Fibroblast of lung (primary cell): Measurements from ENCODE around the gene SRPRB. TPM values are rescaled to one million over a fixed set of nuclear protein-coding genes. Genes with fewer than 3 reads are reported as not detected.

ENCODE experiments used
- DNase-seq, 2 donors: peaks; one replicate each; pipeline versions ENCODE4 v3.0.0 to v3.0.0-alpha.2; 2010; ENCODE audit warnings: low read depth in 2 of 2
- H2AFZ ChIP-seq: 2 replicates; pipeline ENCODE4 v1.5.1; 2012; ENCODE audit warnings: low read length, control low read depth, inconsistent platforms
- H3K27ac ChIP-seq: 2 replicates; pipeline ENCODE4 v1.5.1; 2011; ENCODE audit warnings: low read length, control low read depth; ENCODE audit not compliant: insufficient read depth
- H3K27me3 ChIP-seq: 2 replicates; pipeline ENCODE4 v1.5.1; 2011; ENCODE audit warnings: mild to moderate bottlenecking, low read length; ENCODE audit not compliant: control insufficient read depth, insufficient read depth
- H3K36me3 ChIP-seq: 2 replicates; pipeline ENCODE4 v1.5.1; 2011; ENCODE audit warnings: low read length; ENCODE audit not compliant: control insufficient read depth, insufficient read depth
- H3K4me1 ChIP-seq: 2 replicates; pipeline ENCODE4 v1.5.1; 2011; ENCODE audit warnings: low read length; ENCODE audit not compliant: control insufficient read depth, insufficient read depth; ENCODE audit errors: extremely low read depth
- H3K4me2 ChIP-seq: 2 replicates; pipeline ENCODE4 v1.5.1; 2011; ENCODE audit warnings: low read length, control low read depth; ENCODE audit not compliant: insufficient read depth; ENCODE audit errors: extremely low read depth
- H3K4me3 ChIP-seq, 4 experiments: fragments of 200-600 bp in 1 of 4; sonication (generic) in 1 of 4; replicated peaks in 1 of 4; 2 replicates each; pipeline ENCODE4 v1.5.1; 2011 to 2016; ENCODE audit warnings: low read length in 4 of 4, low read depth in 3 of 4, mild to moderate bottlenecking in 3 of 4, control low read depth in 2 of 4, inconsistent platforms in 1 of 4, mixed read lengths in 1 of 4; ENCODE audit not compliant: insufficient read depth in 1 of 4; ENCODE audit errors: control extremely low read depth in 1 of 4
- H3K79me2 ChIP-seq: 2 replicates; pipeline ENCODE4 v1.5.1; 2012; ENCODE audit warnings: mild to moderate bottlenecking, low read length, inconsistent platforms; ENCODE audit not compliant: control insufficient read depth, insufficient read depth
- H3K9ac ChIP-seq: 2 replicates; pipeline ENCODE4 v1.5.1; 2011; ENCODE audit warnings: mild to moderate bottlenecking, low read length, control low read depth; ENCODE audit not compliant: insufficient read depth
- H3K9me3 ChIP-seq: 2 replicates; pipeline ENCODE4 v1.5.1; 2012; ENCODE audit warnings: low read depth, low read length; ENCODE audit not compliant: control insufficient read depth, insufficient read depth
- H4K20me1 ChIP-seq: 2 replicates; pipeline ENCODE4 v1.5.1; 2011; ENCODE audit warnings: low read length; ENCODE audit not compliant: control insufficient read depth, insufficient read depth; ENCODE audit errors: extremely low read depth
- EZH2 ChIP-seq: IDR thresholded peaks from 2 replicates; pipeline ENCODE4 v1.5.1; 2012; ENCODE audit warnings: low read length, control low read depth, mild to moderate bottlenecking; ENCODE audit errors: missing control alignments
- polyA plus RNA-seq, 2 donors: library from polyadenylated mRNA; depleted of rRNA in 1 of 2; stranded (reverse) in 1 of 2; unstranded in 1 of 2; fragments of >200 nt; gene quantifications; 2 replicates each; pipeline ENCODE4 v1.2.1, GENCODE V29; 2011 to 2012; ENCODE audit warnings: missing spikeins in 1 of 2
- total RNA-seq: library from RNA; depleted of rRNA; stranded (reverse); fragments of >200 nt; gene quantifications from 2 replicates; pipeline ENCODE4 v1.2.1, GENCODE V29; 2014
- TF ChIP-seq, protein P1 (sequence below), 2 donors: IDR thresholded peaks in 1 of 2; conservative IDR thresholded peaks in 1 of 2; 1 replicate in 1 of 2; 2 replicates in 1 of 2; pipeline ENCODE4 v1.5.1; 2011 to 2012; ENCODE audit warnings: low read length in 2 of 2, control low read depth in 1 of 2, inconsistent platforms in 1 of 2, low read depth in 1 of 2, mild to moderate bottlenecking in 1 of 2

Gene SRPRB
- total and polyA plus RNA-seq, 2 donors (not counting 1 experiment from before 2014, with no cell fraction given): 63.1 to 69.2 TPM

DNA sequence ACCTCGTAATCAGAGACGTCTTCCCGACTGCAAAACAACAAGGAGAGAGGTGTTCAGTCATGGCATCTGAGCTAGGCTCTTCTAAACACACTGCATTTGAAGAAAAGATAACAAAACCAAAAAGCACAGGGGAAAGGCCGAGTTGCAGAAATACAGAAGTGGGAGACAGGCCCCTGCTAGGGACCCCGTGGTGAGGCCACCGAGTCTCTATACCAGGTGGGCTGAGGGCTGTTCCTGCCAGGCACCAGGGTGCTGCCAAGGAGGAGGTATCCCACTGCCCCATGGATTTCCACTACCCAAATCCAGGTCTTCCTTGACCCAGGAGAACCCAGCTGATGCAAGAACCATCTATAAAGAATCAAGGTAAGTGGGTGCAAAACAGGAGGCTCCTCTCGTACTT, 59.0 kb downstream of the SRPRB start:
- no peak overlapping the region for H3K4me3 ChIP-seq
- H4K20me1 ChIP-seq: no peaks in the 10 kb centered on the region
- H3K4me1 ChIP-seq: no peaks in the 10 kb centered on the region
- H3K27me3 ChIP-seq: peaks cover 4% of the 10 kb centered on the region
- no peak overlapping the region for H3K27ac ChIP-seq
- H3K9ac ChIP-seq: no peak overlapping the region
- H3K79me2 ChIP-seq: no peaks in the 10 kb centered on the region
- no peak overlapping the region for H2AFZ ChIP-seq
- H3K36me3 ChIP-seq: no peaks in the 10 kb centered on the region
- DNase-seq: no peak
- no peaks in the 10 kb centered on the region for H3K9me3 ChIP-seq
- TF ChIP-seq, protein P1, sequence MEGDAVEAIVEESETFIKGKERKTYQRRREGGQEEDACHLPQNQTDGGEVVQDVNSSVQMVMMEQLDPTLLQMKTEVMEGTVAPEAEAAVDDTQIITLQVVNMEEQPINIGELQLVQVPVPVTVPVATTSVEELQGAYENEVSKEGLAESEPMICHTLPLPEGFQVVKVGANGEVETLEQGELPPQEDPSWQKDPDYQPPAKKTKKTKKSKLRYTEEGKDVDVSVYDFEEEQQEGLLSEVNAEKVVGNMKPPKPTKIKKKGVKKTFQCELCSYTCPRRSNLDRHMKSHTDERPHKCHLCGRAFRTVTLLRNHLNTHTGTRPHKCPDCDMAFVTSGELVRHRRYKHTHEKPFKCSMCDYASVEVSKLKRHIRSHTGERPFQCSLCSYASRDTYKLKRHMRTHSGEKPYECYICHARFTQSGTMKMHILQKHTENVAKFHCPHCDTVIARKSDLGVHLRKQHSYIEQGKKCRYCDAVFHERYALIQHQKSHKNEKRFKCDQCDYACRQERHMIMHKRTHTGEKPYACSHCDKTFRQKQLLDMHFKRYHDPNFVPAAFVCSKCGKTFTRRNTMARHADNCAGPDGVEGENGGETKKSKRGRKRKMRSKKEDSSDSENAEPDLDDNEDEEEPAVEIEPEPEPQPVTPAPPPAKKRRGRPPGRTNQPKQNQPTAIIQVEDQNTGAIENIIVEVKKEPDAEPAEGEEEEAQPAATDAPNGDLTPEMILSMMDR (conservative IDR thresholded peaks at IDR 0.05 in 1 of 2, IDR thresholded peaks at IDR 0.05 in 1 of 2; ENCODE audit: low read depth in 1 of 2, low read length in 2 of 2): no peak
- no peak for TF ChIP-seq EZH2
- no peak overlapping the region for H3K4me2 ChIP-seq

GRCh38 chr3:133865136-133865855, 59.7 kb downstream of the SRPRB start:
- TF ChIP-seq, protein P1 (conservative IDR thresholded peaks at IDR 0.05 in 1 of 2, IDR thresholded peaks at IDR 0.05 in 1 of 2; ENCODE audit: low read depth in 1 of 2, low read length in 2 of 2): no peak
- TF ChIP-seq EZH2: no peak
- no peak for DNase-seq
- no peaks in the 10 kb centered on the region for H3K36me3 ChIP-seq

DNA sequence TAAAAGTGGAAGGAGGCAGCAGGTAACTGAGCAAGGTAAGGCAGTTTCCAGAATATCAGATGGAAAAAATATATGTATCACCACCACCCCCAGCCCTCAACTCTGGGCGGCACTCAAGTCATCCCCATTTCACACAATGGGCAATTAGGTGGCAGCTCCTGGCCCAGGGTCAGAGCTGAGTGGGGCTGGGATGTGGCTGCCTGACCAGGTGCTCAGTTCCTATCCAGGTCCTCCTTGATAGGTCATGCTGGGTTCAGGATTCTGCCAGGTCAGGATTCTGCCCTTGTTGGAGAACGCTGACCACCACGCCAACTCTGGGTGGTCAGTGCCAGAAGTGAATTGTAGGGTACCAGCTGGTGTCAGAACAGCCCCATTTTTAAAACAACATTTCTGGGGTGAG, 60.5 kb downstream of the SRPRB start:
- no peak for DNase-seq
- H2AFZ ChIP-seq: no peak overlapping the region

More at GRCh38 chr3:133865136-133865855, 59.7 kb downstream of the SRPRB start:
- H3K27me3 ChIP-seq: peaks cover 4% of the 10 kb centered on the region
- no peak overlapping the region for H3K4me3 ChIP-seq
- H3K27ac ChIP-seq: no peak overlapping the region
- no peaks in the 10 kb centered on the region for H3K79me2 ChIP-seq
- no peak overlapping the region for H3K4me2 ChIP-seq
- no peak overlapping the region for H3K9ac ChIP-seq
- no peaks in the 10 kb centered on the region for H3K9me3 ChIP-seq
- H4K20me1 ChIP-seq: no peaks in the 10 kb centered on the region
- no peak overlapping the region for H2AFZ ChIP-seq
- no peaks in the 10 kb centered on the region for H3K4me1 ChIP-seq

More for the DNA sequence above, 60.5 kb downstream of the SRPRB start:
- TF ChIP-seq, protein P1 (conservative IDR thresholded peaks at IDR 0.05 in 1 of 2, IDR thresholded peaks at IDR 0.05 in 1 of 2; ENCODE audit: low read depth in 1 of 2, low read length in 2 of 2): no peak
- TF ChIP-seq EZH2: no peak
- Histone ChIP-seq H3K27me3 (peaks cover 4% of the 10 kb centered on the region), H3K9ac (no peak overlapping the region), H3K4me3 (no peak overlapping the region), H3K9me3 (no peaks in the 10 kb centered on the region), H3K36me3 (no peaks in the 10 kb centered on the region), H3K4me1 (no peaks in the 10 kb centered on the region), H3K4me2 (no peak overlapping the region), H4K20me1 (no peaks in the 10 kb centered on the region), H3K27ac (no peak overlapping the region), H3K79me2 (no peaks in the 10 kb centered on the region)
